H1 (cell line): ENCODE results near the gene ACVR1. TPM values are rescaled to one million over a fixed set of nuclear protein-coding genes. Genes with fewer than 3 reads are reported as not detected.

Experiments
- CTCF ChIA-PET: fragments of 300-600 bp; sonication (Branson Sonifier 250); formaldehyde crosslinking; loops from one replicate; lab custom pipeline; 2021; ENCODE audit not compliant: partially characterized antibody; lab: Charles Lee
- POLR2A ChIA-PET: fragments of 300-600 bp; sonication (Branson Sonifier 250); formaldehyde crosslinking; loops from one replicate; lab custom pipeline; 2021; ENCODE audit warnings: inconsistent platforms; ENCODE audit not compliant: partially characterized antibody; lab: Charles Lee
- DNase-seq, 2 experiments: peaks; one replicate each; pipeline versions ENCODE4 v3.0.0 to v3.0.0-alpha.2; 2010 to 2022; ENCODE audit warnings: low spot score in 2 of 2, low read depth in 1 of 2, mixed read lengths in 1 of 2
- FAIRE-seq: peaks from 2 replicates; lab custom pipeline; 2011; peaks lifted over from hg19 to GRCh38; lab: Jason Lieb, UNC
- H2AFZ ChIP-seq: 2 replicates; pipeline ENCODE4 v1.8.1; 2012; ENCODE audit warnings: low read length, inconsistent platforms
- H2AK5ac ChIP-seq: 2 replicates; pipeline ENCODE4 v1.6.1; 2013; ENCODE audit warnings: low read depth, low read length
- H2BK120ac ChIP-seq: replicated peaks from 2 replicates; pipeline ENCODE3; 2013; ENCODE audit warnings: low read depth, low read length, inconsistent platforms
- H2BK12ac ChIP-seq: 2 replicates; pipeline ENCODE4 v1.6.1; 2013; ENCODE audit warnings: low read depth, low read length
- H2BK15ac ChIP-seq: 2 replicates; pipeline ENCODE4 v1.6.1; 2013; ENCODE audit warnings: low read length
- H2BK20ac ChIP-seq: 2 replicates; pipeline ENCODE4 v1.6.1; 2013; ENCODE audit warnings: low read length
- H2BK5ac ChIP-seq: 2 replicates; pipeline ENCODE4 v1.6.1; 2013; ENCODE audit warnings: low read depth, low read length
- H3K14ac ChIP-seq: 2 replicates; pipeline ENCODE4 v1.6.1; 2013; ENCODE audit warnings: inconsistent platforms; ENCODE audit not compliant: insufficient read length
- H3K18ac ChIP-seq: 2 replicates; pipeline ENCODE4 v1.6.1; 2013; ENCODE audit warnings: low read length; ENCODE audit errors: extremely low read depth
- H3K23ac ChIP-seq: 2 replicates; pipeline ENCODE4 v1.6.1; 2013; ENCODE audit warnings: inconsistent platforms; ENCODE audit not compliant: insufficient read length
- H3K23me2 ChIP-seq: 2 replicates; pipeline ENCODE4 v1.6.1; 2013; ENCODE audit warnings: low read depth, low read length
- H3K27ac ChIP-seq: 2 replicates; pipeline ENCODE4 v1.6.1; 2011; ENCODE audit warnings: low read depth, low read length, inconsistent platforms
- H3K27me3 ChIP-seq, 4 experiments: replicated peaks in 1 of 4; 1 replicate in 1 of 4; 2 replicates in 3 of 4; pipeline versions ENCODE4 v1.6.1 to v1.8.1; 2011 to 2013; ENCODE audit warnings: low read length in 3 of 4, mild to moderate bottlenecking in 3 of 4, inconsistent platforms in 2 of 4, mixed read lengths in 2 of 4, moderate library complexity in 1 of 4; ENCODE audit not compliant: control insufficient read depth in 3 of 4, insufficient read depth in 3 of 4; ENCODE audit errors: extremely low read depth in 1 of 4
- H3K36me3 ChIP-seq, 4 experiments: 2 replicates each; pipeline versions ENCODE4 v1.6.1 to v1.8.1; 2011 to 2013; ENCODE audit warnings: mild to moderate bottlenecking in 4 of 4, low read length in 3 of 4, moderate library complexity in 2 of 4, control low read depth in 1 of 4, inconsistent platforms in 1 of 4; ENCODE audit not compliant: insufficient read depth in 4 of 4, control insufficient read depth in 2 of 4
- H3K4ac ChIP-seq: replicated peaks from 2 replicates; pipeline ENCODE3; 2013; ENCODE audit warnings: low read length, low read depth, mixed read lengths, inconsistent platforms; ENCODE audit not compliant: insufficient read length
- H3K4me1 ChIP-seq, 4 experiments: replicated peaks in 1 of 4; 1 replicate in 1 of 4; 2 replicates in 3 of 4; pipeline versions ENCODE4 v1.6.1 to v1.8.1; 2011 to 2013; ENCODE audit warnings: low read length in 3 of 4, inconsistent platforms in 2 of 4, mixed read lengths in 1 of 4; ENCODE audit not compliant: insufficient read depth in 4 of 4, control insufficient read depth in 3 of 4
- H3K4me2 ChIP-seq, 2 experiments: 2 replicates each; pipeline versions ENCODE4 v1.6.1 to v1.8.1; 2011 to 2013; ENCODE audit warnings: low read depth in 2 of 2, low read length in 2 of 2, control low read depth in 1 of 2, inconsistent platforms in 1 of 2, mild to moderate bottlenecking in 1 of 2; ENCODE audit not compliant: insufficient read depth in 1 of 2
- H3K4me3 ChIP-seq, 4 experiments: fragments of 200-600, 300-600 bp in 1 of 4; sonication (generic), shearing (Covaris generic), sonication (Bioruptor Twin) in 1 of 4; 2 replicates each; pipeline versions ENCODE4 v1.5.1 to v1.8.1; 2011 to 2016; ENCODE audit warnings: low read length in 4 of 4, low read depth in 3 of 4, control low read depth in 2 of 4, inconsistent platforms in 2 of 4, mild to moderate bottlenecking in 2 of 4, mixed read lengths in 1 of 4, moderate library complexity in 1 of 4; ENCODE audit not compliant: insufficient read depth in 2 of 4; ENCODE audit errors: extremely low read depth in 1 of 4
- H3K56ac ChIP-seq: replicated peaks from 2 replicates; pipeline ENCODE3; 2013; ENCODE audit warnings: low read depth, mild to moderate bottlenecking, mixed read lengths, low read length, inconsistent platforms; ENCODE audit not compliant: insufficient read length
- H3K79me1 ChIP-seq: 2 replicates; pipeline ENCODE4 v1.6.1; 2013; ENCODE audit warnings: low read depth, low read length, control low read depth
- H3K79me2 ChIP-seq, 2 experiments: 2 replicates each; pipeline versions ENCODE4 v1.6.1 to v1.8.1; 2012 to 2013; ENCODE audit warnings: low read length in 2 of 2, mild to moderate bottlenecking in 2 of 2, inconsistent platforms in 1 of 2; ENCODE audit not compliant: insufficient read depth in 2 of 2, control insufficient read depth in 1 of 2
- H3K9ac ChIP-seq, 4 experiments: replicated peaks in 1 of 4; 1 replicate in 1 of 4; 2 replicates in 3 of 4; pipeline versions ENCODE4 v1.6.1 to v1.8.1; 2011 to 2013; ENCODE audit warnings: low read depth in 3 of 4, low read length in 3 of 4, control low read depth in 2 of 4, mild to moderate bottlenecking in 2 of 4, moderate library complexity in 2 of 4, inconsistent platforms in 1 of 4; ENCODE audit errors: extremely low read depth in 1 of 4
- H3K9me3 ChIP-seq, 2 experiments: 2 replicates each; pipeline versions ENCODE4 v1.6.1 to v1.8.1; 2012 to 2013; ENCODE audit warnings: mild to moderate bottlenecking in 2 of 2, moderate library complexity in 2 of 2, control low read depth in 1 of 2, inconsistent platforms in 1 of 2, low read depth in 1 of 2, low read length in 1 of 2, mixed read lengths in 1 of 2; ENCODE audit not compliant: insufficient read depth in 2 of 2
- H4K20me1 ChIP-seq, 2 experiments: replicated peaks in 1 of 2; 2 replicates each; pipeline versions ENCODE3 to v1.8.1; 2011 to 2013; ENCODE audit warnings: inconsistent platforms in 2 of 2, low read length in 2 of 2, mild to moderate bottlenecking in 1 of 2; ENCODE audit not compliant: insufficient read depth in 2 of 2, control insufficient read depth in 1 of 2
- H4K5ac ChIP-seq: 2 replicates; pipeline ENCODE4 v1.6.1; 2013; ENCODE audit warnings: low read length, low read depth, mixed read lengths, inconsistent platforms; ENCODE audit not compliant: insufficient read length
- H4K8ac ChIP-seq: 2 replicates; pipeline ENCODE4 v1.8.0; 2013; ENCODE audit warnings: mild to moderate bottlenecking, moderate library complexity, low read length, inconsistent platforms; ENCODE audit not compliant: insufficient read depth; ENCODE audit errors: extremely low read depth
- H4K91ac ChIP-seq: replicated peaks from 2 replicates; pipeline ENCODE3; 2013; ENCODE audit warnings: low read length, mixed read lengths, inconsistent platforms; ENCODE audit not compliant: insufficient read length
- BACH1 ChIP-seq: IDR thresholded peaks from 2 replicates; pipeline ENCODE4 v1.6.1; 2012; ENCODE audit warnings: low read length, improper control_type of control experiment
- EP300 ChIP-seq, 2 experiments: IDR thresholded peaks; 1 replicate in 1 of 2; 2 replicates in 1 of 2; pipeline ENCODE4 v1.6.1; 2011 to 2012; ENCODE audit warnings: low read depth in 2 of 2, low read length in 2 of 2, mild to moderate bottlenecking in 2 of 2, borderline replicate concordance in 1 of 2, inconsistent platforms in 1 of 2, moderate library complexity in 1 of 2
- FOSL1 ChIP-seq: IDR thresholded peaks from 2 replicates; pipeline ENCODE4 v1.6.1; 2011; ENCODE audit warnings: mild to moderate bottlenecking, low read depth, low read length, moderate library complexity; ENCODE audit not compliant: insufficient read depth
- HDAC2 ChIP-seq, 2 experiments: fragments of 300-600 bp in 1 of 2; sonication (generic) in 1 of 2; IDR thresholded peaks; 2 replicates each; pipeline ENCODE4 v1.6.1; 2011 to 2012; ENCODE audit warnings: low read depth in 2 of 2, low read length in 2 of 2, mild to moderate bottlenecking in 2 of 2, moderate library complexity in 2 of 2, borderline replicate concordance in 1 of 2, inconsistent platforms in 1 of 2
- MAFK ChIP-seq: IDR thresholded peaks from 2 replicates; pipeline ENCODE4 v1.6.1; 2012; ENCODE audit warnings: low read depth, mild to moderate bottlenecking, improper control_type of control experiment, low read length
- RXRA ChIP-seq: IDR thresholded peaks from 2 replicates; pipeline ENCODE4 v1.6.1; 2011; ENCODE audit warnings: low read depth, mild to moderate bottlenecking, low read length, moderate library complexity; ENCODE audit not compliant: insufficient read depth
- SIRT6 ChIP-seq: IDR thresholded peaks from one replicate; pipeline ENCODE4 v1.7.1; 2012; ENCODE audit warnings: low read length, inconsistent platforms
- TAF1 ChIP-seq: IDR thresholded peaks from 2 replicates; pipeline ENCODE4 v1.6.1; 2011; ENCODE audit warnings: mild to moderate bottlenecking, low read depth, low read length
- WGBS, 2 experiments: shearing (Covaris generic) in 1 of 2; methylation state at CpG; one replicate each; pipeline versions ENCODE4 v1.1.6 to v1.1.7; 2013 to 2015; ENCODE audit warnings: low lambda C conversion rate in 2 of 2, mixed read lengths in 2 of 2, inconsistent platforms in 1 of 2, low coverage in 1 of 2, missing lambda C conversion rate in 1 of 2; ENCODE audit not compliant: insufficient replicate concordance in 2 of 2, insufficient coverage in 1 of 2, insufficient read length in 1 of 2; ENCODE audit errors: extremely low coverage in 1 of 2, missing lambda C conversion rate in 1 of 2; 5-methylcytosine and 5-hydroxymethylcytosine counted together
- polyA plus RNA-seq, 7 experiments: library from polyadenylated mRNA; depleted of rRNA in 3 of 7; stranded (reverse) in 5 of 7; unstranded in 2 of 7; fragments of >200 nt in 5 of 7; fragments of 200-250 nt in 2 of 7; gene quantifications; 1 replicate in 5 of 7; 2 replicates in 1 of 7; 4 replicates in 1 of 7; pipeline versions ENCODE4 v1.2.1 to v1.2.3, GENCODE V29; 2011 to 2013; ENCODE audit warnings: missing spikeins in 2 of 7, mixed read lengths in 2 of 7
- total RNA-seq: library from RNA; stranded (reverse); fragmentation: NEBNext Ultra II Directional; extraction: Animal tissue kit (Norgen Biotek cat#: 25700); gene quantifications from 2 replicates; pipeline ENCODE4 v1.2.1, GENCODE V29; 2021
- TF ChIP-seq, protein P1 (sequence below): IDR thresholded peaks from 2 replicates; pipeline ENCODE4 v1.6.1; 2011; ENCODE audit warnings: low read length, improper control_type of control experiment
- TF ChIP-seq, protein P2 (sequence below), 3 experiments: IDR thresholded peaks; 1 replicate in 2 of 3; 2 replicates in 1 of 3; pipeline versions ENCODE4 v1.5.1 to v1.6.1; 2011; ENCODE audit warnings: low read length in 3 of 3, mild to moderate bottlenecking in 3 of 3, inconsistent platforms in 2 of 3, low read depth in 1 of 3, moderate library complexity in 1 of 3; ENCODE audit not compliant: insufficient read depth in 1 of 3; ENCODE audit errors: control extremely low read depth in 1 of 3

The ACVR1 gene
- total and polyA plus RNA-seq, 2 of the 8 experiments (the other 6 are each of a cell fraction or from before 2014, with no cell fraction given) = 8.5 to 17.7 TPM

DNA sequence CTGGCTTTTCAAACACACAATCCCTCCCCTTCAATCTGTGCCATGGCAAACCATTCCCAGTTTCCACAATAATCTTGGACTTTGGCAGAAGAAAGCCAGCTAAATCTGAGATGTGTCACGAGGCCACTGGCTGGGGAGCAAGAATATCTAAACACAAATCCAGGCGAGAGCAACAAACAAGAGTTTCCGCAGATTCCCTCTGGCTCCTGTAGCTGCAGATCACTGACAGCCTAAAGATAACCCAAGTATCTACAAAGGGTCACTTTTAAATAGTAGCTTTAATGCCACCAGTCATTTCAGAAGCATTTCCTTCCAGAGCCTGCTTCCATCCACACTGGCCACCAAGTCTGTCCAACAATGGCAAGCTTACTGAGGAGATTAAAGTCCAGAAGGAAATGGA, 86.9 kb downstream of the ACVR1 start:
- 98% methylated on average over 3 of the region's 3 CpGs; no CpG with 5 or more reads in 1 of the 2 experiments for WGBS, 2 experiments
- TF ChIP-seq EP300 (IDR thresholded peaks at IDR 0.05; ENCODE audit: borderline replicate concordance in 1 of 2, low read depth in 2 of 2, low read length in 2 of 2) (no peak), SIRT6 (no peak), TAF1 (no peak), HDAC2 (IDR thresholded peaks at IDR 0.05; ENCODE audit: borderline replicate concordance in 1 of 2, low read depth in 2 of 2, low read length in 2 of 2) (no peak), MAFK (no peak), RXRA (no peak), FOSL1 (no peak), BACH1 (no peak)
- TF ChIP-seq, protein P1, sequence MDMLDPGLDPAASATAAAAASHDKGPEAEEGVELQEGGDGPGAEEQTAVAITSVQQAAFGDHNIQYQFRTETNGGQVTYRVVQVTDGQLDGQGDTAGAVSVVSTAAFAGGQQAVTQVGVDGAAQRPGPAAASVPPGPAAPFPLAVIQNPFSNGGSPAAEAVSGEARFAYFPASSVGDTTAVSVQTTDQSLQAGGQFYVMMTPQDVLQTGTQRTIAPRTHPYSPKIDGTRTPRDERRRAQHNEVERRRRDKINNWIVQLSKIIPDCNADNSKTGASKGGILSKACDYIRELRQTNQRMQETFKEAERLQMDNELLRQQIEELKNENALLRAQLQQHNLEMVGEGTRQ = no peak
- TF ChIP-seq, protein P2, sequence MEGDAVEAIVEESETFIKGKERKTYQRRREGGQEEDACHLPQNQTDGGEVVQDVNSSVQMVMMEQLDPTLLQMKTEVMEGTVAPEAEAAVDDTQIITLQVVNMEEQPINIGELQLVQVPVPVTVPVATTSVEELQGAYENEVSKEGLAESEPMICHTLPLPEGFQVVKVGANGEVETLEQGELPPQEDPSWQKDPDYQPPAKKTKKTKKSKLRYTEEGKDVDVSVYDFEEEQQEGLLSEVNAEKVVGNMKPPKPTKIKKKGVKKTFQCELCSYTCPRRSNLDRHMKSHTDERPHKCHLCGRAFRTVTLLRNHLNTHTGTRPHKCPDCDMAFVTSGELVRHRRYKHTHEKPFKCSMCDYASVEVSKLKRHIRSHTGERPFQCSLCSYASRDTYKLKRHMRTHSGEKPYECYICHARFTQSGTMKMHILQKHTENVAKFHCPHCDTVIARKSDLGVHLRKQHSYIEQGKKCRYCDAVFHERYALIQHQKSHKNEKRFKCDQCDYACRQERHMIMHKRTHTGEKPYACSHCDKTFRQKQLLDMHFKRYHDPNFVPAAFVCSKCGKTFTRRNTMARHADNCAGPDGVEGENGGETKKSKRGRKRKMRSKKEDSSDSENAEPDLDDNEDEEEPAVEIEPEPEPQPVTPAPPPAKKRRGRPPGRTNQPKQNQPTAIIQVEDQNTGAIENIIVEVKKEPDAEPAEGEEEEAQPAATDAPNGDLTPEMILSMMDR (IDR thresholded peaks at IDR 0.05; ENCODE audit: control extremely low read depth in 1 of 3, insufficient read depth in 1 of 3, low read depth in 1 of 3, low read length in 3 of 3) = no peak

More for the DNA sequence above, 86.9 kb downstream of the ACVR1 start:
- Histone ChIP-seq H2BK120ac (no peak overlapping the region), H3K4me1 (peaks cover 0 to 18% (median 4%) of the 10 kb centered on the region in 4 experiments; a peak in 3 of 7 replicates), H3K9me3 (no peaks in the 10 kb centered on the region), H3K27me3 (no peaks in the 10 kb centered on the region), H3K23me2 (no peaks in the 10 kb centered on the region; the same call in 1 of the 2 replicates), H3K4me2 (no peak overlapping the region), H4K20me1 (peaks cover 0 to 2% of the 10 kb centered on the region in 2 experiments), H3K4me3 (no peak overlapping the region), H2BK15ac (no peak overlapping the region), H3K23ac (no peak overlapping the region), H3K18ac (no peak overlapping the region), H4K91ac (no peak overlapping the region), H4K8ac (no peak overlapping the region), H3K27ac (no peak overlapping the region), H2AFZ (no peak overlapping the region), H3K79me2 (no peaks in the 10 kb centered on the region), H2AK5ac (no peak overlapping the region), H2BK5ac (no peak overlapping the region), H3K9ac (no peak overlapping the region), H4K5ac (no peak overlapping the region), H2BK12ac (no peak overlapping the region), H3K36me3 (no peaks in the 10 kb centered on the region), H2BK20ac (no peak overlapping the region), H3K4ac (no peak overlapping the region), H3K56ac (no peak overlapping the region), H3K79me1 (no peaks in the 10 kb centered on the region), H3K14ac (no peak overlapping the region)
- ChIA-PET CTCF (interaction anchor here (0.7 to 2.2 kb wide), 2 partner anchors 10 to 531 kb away, joined by 5 to 6 read pairs; no protein-coding TSS in a partner anchor), POLR2A (no interaction called here)
- FAIRE-seq (no peak), DNase-seq (no peak)
